Mesenchymal stem cell (in vitro differentiated cells and primary cell): ENCODE data around the gene OBP2A.

Experiments used
- DNase-seq: peaks from one replicate; pipeline ENCODE4 v3.0.0-alpha.2; 2013
- H2AFZ ChIP-seq: one replicate; pipeline ENCODE4 v1.6.1; 2013; ENCODE audit warnings: low read depth, mild to moderate bottlenecking, control low read depth, inconsistent platforms, low read length, moderate library complexity
- H2AK5ac ChIP-seq: 2 replicates; pipeline ENCODE4 v1.6.1; 2013; ENCODE audit warnings: low read length, moderate library complexity, mild to moderate bottlenecking, inconsistent platforms; ENCODE audit not compliant: severe bottlenecking
- H2BK120ac ChIP-seq: one replicate; pipeline ENCODE4 v1.6.1; 2013; ENCODE audit warnings: low read depth, mild to moderate bottlenecking, inconsistent platforms, low read length, moderate library complexity
- H2BK12ac ChIP-seq, 2 experiments: one replicate each; pipeline ENCODE4 v1.6.1; 2013; ENCODE audit warnings: inconsistent platforms in 2 of 2, low read length in 2 of 2, mild to moderate bottlenecking in 2 of 2, moderate library complexity in 2 of 2, control low read depth in 1 of 2
- H2BK15ac ChIP-seq: one replicate; pipeline ENCODE4 v1.6.1; 2013; ENCODE audit warnings: mild to moderate bottlenecking, low read depth, inconsistent platforms; ENCODE audit not compliant: poor library complexity, severe bottlenecking
- H2BK5ac ChIP-seq: 2 replicates; pipeline ENCODE4 v1.6.1; 2013; ENCODE audit warnings: low read depth, mild to moderate bottlenecking, low read length, control low read depth, inconsistent platforms; ENCODE audit not compliant: poor library complexity, severe bottlenecking
- H3K14ac ChIP-seq, 2 experiments: one replicate each; pipeline ENCODE4 v1.6.1; 2013; ENCODE audit warnings: inconsistent platforms in 2 of 2, low read length in 2 of 2, control low read depth in 1 of 2, mild to moderate bottlenecking in 1 of 2, moderate library complexity in 1 of 2
- H3K18ac ChIP-seq, 2 experiments: one replicate each; pipeline ENCODE4 v1.6.1; 2013; ENCODE audit warnings: inconsistent platforms in 2 of 2, low read length in 2 of 2, control low read depth in 1 of 2, low read depth in 1 of 2, mild to moderate bottlenecking in 1 of 2
- H3K23ac ChIP-seq, 2 experiments: one replicate each; pipeline ENCODE4 v1.6.1; 2013; ENCODE audit warnings: inconsistent platforms in 2 of 2, low read length in 2 of 2, mild to moderate bottlenecking in 2 of 2, moderate library complexity in 2 of 2, control low read depth in 1 of 2
- H3K27ac ChIP-seq: 2 replicates; pipeline ENCODE4 v1.5.1; 2013; ENCODE audit warnings: mild to moderate bottlenecking, moderate library complexity, low read length, control low read depth, inconsistent platforms; ENCODE audit not compliant: poor library complexity, severe bottlenecking
- H3K27me3 ChIP-seq, 2 experiments: 2 replicates each; pipeline versions ENCODE4 v1.6.1 to v1.7.0; 2013; ENCODE audit warnings: low read length in 2 of 2, mild to moderate bottlenecking in 2 of 2, moderate library complexity in 2 of 2, control low read depth in 1 of 2, inconsistent platforms in 1 of 2; ENCODE audit not compliant: control insufficient read depth in 1 of 2, insufficient read depth in 1 of 2
- H3K36me3 ChIP-seq, 2 experiments: 2 replicates each; pipeline versions ENCODE4 v1.6.1 to v1.7.0; 2013; ENCODE audit warnings: low read length in 2 of 2, control low read depth in 1 of 2, inconsistent platforms in 1 of 2, low read depth in 1 of 2, mild to moderate bottlenecking in 1 of 2; ENCODE audit not compliant: insufficient read depth in 2 of 2, control insufficient read depth in 1 of 2
- H3K4ac ChIP-seq, 2 experiments: one replicate each; pipeline ENCODE4 v1.6.1; 2013; ENCODE audit warnings: inconsistent platforms in 2 of 2, low read length in 2 of 2, mild to moderate bottlenecking in 2 of 2, moderate library complexity in 2 of 2, control low read depth in 1 of 2, low read depth in 1 of 2
- H3K4me1 ChIP-seq: 2 replicates; pipeline ENCODE4 v1.6.1; 2013; ENCODE audit warnings: low read depth, low read length, control low read depth; ENCODE audit not compliant: control insufficient read depth, insufficient read depth
- H3K4me2 ChIP-seq: 2 replicates; pipeline ENCODE4 v1.6.1; 2013; ENCODE audit warnings: low read length, mild to moderate bottlenecking, inconsistent platforms; ENCODE audit not compliant: poor library complexity, severe bottlenecking
- H3K4me3 ChIP-seq, 2 experiments: 2 replicates each; pipeline versions ENCODE4 v1.5.1 to v1.7.0; 2013; ENCODE audit warnings: low read length in 2 of 2, mild to moderate bottlenecking in 2 of 2, control low read depth in 1 of 2, low read depth in 1 of 2; ENCODE audit not compliant: insufficient read depth in 1 of 2
- H3K79me1 ChIP-seq: replicated peaks from 2 replicates; pipeline ENCODE4 v1.6.1; 2013; ENCODE audit warnings: mild to moderate bottlenecking, control low read depth, low read length, inconsistent platforms; ENCODE audit not compliant: poor library complexity, severe bottlenecking
- H3K9ac ChIP-seq: 2 replicates; pipeline ENCODE4 v1.7.0; 2013; ENCODE audit warnings: mild to moderate bottlenecking, low read length, moderate library complexity
- H3K9me3 ChIP-seq: 2 replicates; pipeline ENCODE4 v1.7.0; 2013; ENCODE audit warnings: mild to moderate bottlenecking, low read length; ENCODE audit not compliant: control insufficient read depth
- H4K8ac ChIP-seq: one replicate; pipeline ENCODE4 v1.6.1; 2013; ENCODE audit warnings: inconsistent platforms, mild to moderate bottlenecking, low read length, moderate library complexity
- H4K91ac ChIP-seq: one replicate; pipeline ENCODE4 v1.6.1; 2013; ENCODE audit warnings: mild to moderate bottlenecking, low read length, inconsistent platforms
- WGBS: methylation state at CpG from one replicate; pipeline ENCODE4 v1.1.7; 2013; ENCODE audit warnings: mixed read lengths; 5-methylcytosine and 5-hydroxymethylcytosine counted together

Gene OBP2A

DNA sequence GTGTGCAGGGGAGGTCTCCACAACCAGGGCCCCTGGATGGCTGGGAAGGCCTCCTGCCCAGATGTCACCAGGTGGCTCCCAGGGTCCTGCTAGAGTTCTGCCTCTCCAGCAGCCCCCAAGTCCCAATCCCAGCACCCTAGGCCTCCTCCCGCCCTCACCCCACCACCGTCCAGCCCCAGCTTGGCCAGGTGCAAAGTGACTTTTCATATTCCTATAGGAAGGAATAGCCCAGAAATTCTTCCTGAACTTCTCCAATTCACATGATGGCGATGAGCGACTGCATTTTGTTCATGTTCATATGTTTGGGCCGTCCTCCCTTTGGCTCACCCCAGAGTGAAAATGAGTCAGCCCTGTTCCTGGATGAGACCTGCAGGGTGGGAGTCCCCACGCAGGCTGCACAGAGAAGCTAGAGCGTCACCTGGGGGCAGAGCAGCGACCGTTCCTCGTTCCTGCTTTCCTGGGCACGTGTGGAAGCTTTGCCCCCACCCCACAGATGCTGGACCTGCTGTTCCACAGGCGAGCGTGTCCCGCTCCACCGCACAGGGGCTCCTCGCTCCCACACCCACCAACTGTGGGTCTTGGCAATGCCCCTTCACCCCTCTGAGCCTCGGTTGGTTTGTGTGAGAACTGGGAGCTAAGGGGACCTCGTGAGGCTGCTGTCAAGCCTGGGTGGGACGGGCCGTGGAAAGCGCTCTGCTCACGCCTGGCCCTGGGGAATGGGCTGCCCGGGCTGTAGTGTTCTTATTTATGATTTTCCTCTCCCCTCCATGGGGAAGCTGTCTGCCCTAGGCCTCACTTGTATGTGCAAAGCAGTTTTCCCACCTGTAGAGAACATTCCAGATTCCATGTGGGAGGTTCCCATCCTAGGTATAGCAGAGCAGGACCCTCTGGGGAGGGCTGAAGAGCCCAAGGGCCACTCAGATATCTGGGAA, 38.6 kb upstream of the OBP2A start:
- H3K4ac ChIP-seq = no peak overlapping the region
- no peak overlapping the region for H3K27ac ChIP-seq
- 93% methylated on average over 19 of the region's 23 CpGs for WGBS

DNA sequence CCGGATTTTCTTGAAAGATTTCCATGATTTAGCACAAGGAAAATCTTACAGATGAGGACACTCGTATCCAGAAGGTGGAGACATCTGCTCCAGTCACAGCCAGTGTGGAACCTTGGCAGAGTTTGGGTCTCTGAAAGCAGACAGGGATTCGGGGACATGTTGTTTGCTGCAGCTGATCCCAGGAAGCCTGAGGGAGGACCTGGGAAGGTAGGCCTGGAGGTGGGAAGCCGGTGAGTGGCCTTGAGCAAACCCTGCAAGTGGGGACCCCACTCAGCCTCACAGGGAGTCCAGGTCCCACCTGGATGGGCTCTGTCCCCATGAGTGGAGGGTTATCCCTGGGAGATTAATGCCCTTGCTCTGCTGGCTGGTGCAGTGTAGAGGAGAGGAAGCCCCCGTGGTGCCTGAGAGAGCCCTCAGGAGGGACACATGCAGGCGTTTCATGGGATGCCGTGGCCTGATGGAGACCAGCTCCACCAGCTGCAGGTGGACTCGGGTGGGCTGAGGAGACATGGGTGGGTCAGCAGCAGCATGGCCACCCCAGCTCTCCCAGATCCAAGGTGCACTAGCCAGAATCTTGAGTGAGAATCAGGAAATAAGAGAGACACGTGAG, 37.6 kb upstream of the OBP2A start:
- Histone ChIP-seq H4K8ac (no peak overlapping the region), H2BK120ac (no peak overlapping the region), H2BK15ac (no peak overlapping the region), H3K4me1 (peaks cover 17% of the 10 kb centered on the region), H3K14ac (no peak overlapping the region), H2BK12ac (no peak overlapping the region), H3K4me2 (no peak overlapping the region), H3K18ac (no peak overlapping the region), H3K23ac (no peak overlapping the region), H2AFZ (no peak overlapping the region), H3K4me3 (no peak overlapping the region), H3K4ac (no peak overlapping the region), H3K36me3 (peaks cover 21 to 30% of the 10 kb centered on the region in 2 experiments), H2AK5ac (no peak overlapping the region), H3K79me1 (peaks cover 20% of the 10 kb centered on the region), H3K27me3 (no peaks in the 10 kb centered on the region), H3K9me3 (peaks cover 7% of the 10 kb centered on the region), H3K9ac (no peak overlapping the region), H3K27ac (no peak overlapping the region), H2BK5ac (no peak overlapping the region), H4K91ac (no peak overlapping the region)
- DNase-seq = no peak
- 91% methylated on average over 9 of the region's 9 CpGs for WGBS

More for the DNA sequence above, 38.6 kb upstream of the OBP2A start:
- H2AFZ ChIP-seq = no peak overlapping the region
- H2BK15ac ChIP-seq = peak overlapping the region; percentile 21
- peaks cover 7% of the 10 kb centered on the region for H3K9me3 ChIP-seq
- DNase-seq = no peak
- H3K14ac ChIP-seq = peak overlapping the region in 1 of 2 experiments; percentile 72
- H3K4me2 ChIP-seq = no peak overlapping the region
- H3K18ac ChIP-seq = peak overlapping the region in 1 of 2 experiments; percentile 46
- H3K9ac ChIP-seq = no peak overlapping the region
- no peak overlapping the region for H2BK5ac ChIP-seq
- peak overlapping the region; percentile 58 for H4K91ac ChIP-seq
- H3K36me3 ChIP-seq = peaks cover 30 to 40% of the 10 kb centered on the region in 2 experiments
- H2BK12ac ChIP-seq = no peak overlapping the region
- H3K79me1 ChIP-seq = peaks cover 29% of the 10 kb centered on the region
- H3K4me3 ChIP-seq = no peak overlapping the region
- no peak overlapping the region for H4K8ac ChIP-seq
- H2BK120ac ChIP-seq = no peak overlapping the region
- H3K4me1 ChIP-seq = peaks cover 19% of the 10 kb centered on the region
- no peak overlapping the region for H3K23ac ChIP-seq
- no peaks in the 10 kb centered on the region for H3K27me3 ChIP-seq
- H2AK5ac ChIP-seq = no peak overlapping the region

GRCh38 chr9:135509458-135509857, 36.5 kb upstream of the OBP2A start:
- no peak overlapping the region for H2BK120ac ChIP-seq
- no peak overlapping the region for H3K4ac ChIP-seq
- H3K9me3 ChIP-seq = peaks cover 7% of the 10 kb centered on the region
- H3K9ac ChIP-seq = no peak overlapping the region
- WGBS = no CpG with 5 or more reads among the region's 2 CpGs
- no peak overlapping the region for H3K18ac ChIP-seq
- no peak overlapping the region for H4K8ac ChIP-seq
- no peak overlapping the region for H2BK15ac ChIP-seq
- H3K4me2 ChIP-seq = no peak overlapping the region
- H2AK5ac ChIP-seq = no peak overlapping the region
- H3K79me1 ChIP-seq = peaks cover 10% of the 10 kb centered on the region
- H3K23ac ChIP-seq = no peak overlapping the region
- no peak overlapping the region for H3K14ac ChIP-seq
- peaks cover 17% of the 10 kb centered on the region for H3K4me1 ChIP-seq
- no peak overlapping the region for H4K91ac ChIP-seq
- H3K4me3 ChIP-seq = no peak overlapping the region
- H2BK5ac ChIP-seq = no peak overlapping the region
- peaks cover 0 to 5% of the 10 kb centered on the region in 2 experiments for H3K27me3 ChIP-seq
- DNase-seq = no peak
- H2BK12ac ChIP-seq = no peak overlapping the region
- no peak overlapping the region for H2AFZ ChIP-seq
- H3K36me3 ChIP-seq = peaks cover 9 to 19% of the 10 kb centered on the region in 2 experiments
- H3K27ac ChIP-seq = no peak overlapping the region

- H3K18ac ChIP-seq = no peak overlapping the region
- H3K4ac ChIP-seq = no peak overlapping the region
- H3K36me3 ChIP-seq = no peaks in the 10 kb centered on the region
- H3K9ac ChIP-seq = no peak overlapping the region
- peaks cover 7% of the 10 kb centered on the region for H3K9me3 ChIP-seq
- H3K27ac ChIP-seq = no peak overlapping the region
- H3K4me3 ChIP-seq = no peak overlapping the region
- DNase-seq = no peak
- no peak overlapping the region for H4K8ac ChIP-seq
- peaks cover 0 to 21% of the 10 kb centered on the region in 2 experiments for H3K27me3 ChIP-seq
- H2AFZ ChIP-seq = no peak overlapping the region
- H2BK12ac ChIP-seq = no peak overlapping the region
- no peak overlapping the region for H3K4me2 ChIP-seq
- no peak overlapping the region for H2BK15ac ChIP-seq
- H3K79me1 ChIP-seq = no peaks in the 10 kb centered on the region
- H3K23ac ChIP-seq = no peak overlapping the region
- no peak overlapping the region for H4K91ac ChIP-seq
- WGBS = 88% methylated on average over 9 of the region's 10 CpGs
- no peak overlapping the region for H2BK5ac ChIP-seq
- no peak overlapping the region for H3K14ac ChIP-seq
- no peak overlapping the region for H2AK5ac ChIP-seq
- no peak overlapping the region for H2BK120ac ChIP-seq
- H3K4me1 ChIP-seq = no peaks in the 10 kb centered on the region
Measured at GRCh38 chr9:135512241-135512603, 33.7 kb upstream of the OBP2A start.
